ENCODE measurements around the gene TRMT112. TPM values are rescaled to one million over a fixed set of nuclear protein-coding genes. Genes with fewer than 3 reads are reported as not detected.

Gene TRMT112
- total and polyA plus RNA-seq, 11 donors = 80.0 to 186 (median 107) TPM

DNA sequence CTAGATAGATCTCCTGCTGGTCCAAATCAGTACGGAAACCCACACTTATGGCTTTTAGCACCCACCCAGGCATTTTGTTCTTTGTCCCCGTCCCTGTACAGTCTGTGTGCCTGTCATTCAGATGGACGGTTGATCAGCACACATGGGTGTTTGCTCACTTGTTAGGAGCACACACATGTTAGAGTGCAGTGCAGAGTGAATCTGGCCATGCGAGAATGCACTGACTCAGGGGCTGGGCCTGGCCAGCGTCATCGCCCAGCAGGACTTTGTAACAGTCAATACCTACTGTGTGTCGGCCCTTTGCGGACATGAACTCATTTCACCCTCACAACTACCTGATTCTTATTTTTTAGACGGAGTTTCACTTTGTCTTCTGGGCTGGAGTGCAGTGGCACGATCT, 45.0 kb upstream of the TRMT112 start:
- no peaks in the 10 kb centered on the region for H3K27me3 ChIP-seq
- ATAC-seq (no peak), DNase-seq (no peak)
- intact Hi-C loops (cut with DNase I) = no loop called here
- TF ChIP-seq, protein P1, sequence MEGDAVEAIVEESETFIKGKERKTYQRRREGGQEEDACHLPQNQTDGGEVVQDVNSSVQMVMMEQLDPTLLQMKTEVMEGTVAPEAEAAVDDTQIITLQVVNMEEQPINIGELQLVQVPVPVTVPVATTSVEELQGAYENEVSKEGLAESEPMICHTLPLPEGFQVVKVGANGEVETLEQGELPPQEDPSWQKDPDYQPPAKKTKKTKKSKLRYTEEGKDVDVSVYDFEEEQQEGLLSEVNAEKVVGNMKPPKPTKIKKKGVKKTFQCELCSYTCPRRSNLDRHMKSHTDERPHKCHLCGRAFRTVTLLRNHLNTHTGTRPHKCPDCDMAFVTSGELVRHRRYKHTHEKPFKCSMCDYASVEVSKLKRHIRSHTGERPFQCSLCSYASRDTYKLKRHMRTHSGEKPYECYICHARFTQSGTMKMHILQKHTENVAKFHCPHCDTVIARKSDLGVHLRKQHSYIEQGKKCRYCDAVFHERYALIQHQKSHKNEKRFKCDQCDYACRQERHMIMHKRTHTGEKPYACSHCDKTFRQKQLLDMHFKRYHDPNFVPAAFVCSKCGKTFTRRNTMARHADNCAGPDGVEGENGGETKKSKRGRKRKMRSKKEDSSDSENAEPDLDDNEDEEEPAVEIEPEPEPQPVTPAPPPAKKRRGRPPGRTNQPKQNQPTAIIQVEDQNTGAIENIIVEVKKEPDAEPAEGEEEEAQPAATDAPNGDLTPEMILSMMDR (IDR thresholded peaks at IDR 0.05) = no peak
- no peak for TF ChIP-seq POLR2A (IDR thresholded peaks at IDR 0.05)
- H3K4me1 ChIP-seq = peaks cover 3 to 34% (median 21%) of the 10 kb centered on the region in 12 donors
- 93 to 95% (median 94%) methylated on average over 10 of the region's 10 CpGs for WGBS, 4 donors
- H3K36me3 ChIP-seq = peaks cover 2 to 70% (median 67%) of the 10 kb centered on the region in 9 donors
- no peaks in the 10 kb centered on the region for H3K9me3 ChIP-seq
- H3K27ac ChIP-seq = no peak overlapping the region
- H3K4me3 ChIP-seq = no peak overlapping the region

DNA sequence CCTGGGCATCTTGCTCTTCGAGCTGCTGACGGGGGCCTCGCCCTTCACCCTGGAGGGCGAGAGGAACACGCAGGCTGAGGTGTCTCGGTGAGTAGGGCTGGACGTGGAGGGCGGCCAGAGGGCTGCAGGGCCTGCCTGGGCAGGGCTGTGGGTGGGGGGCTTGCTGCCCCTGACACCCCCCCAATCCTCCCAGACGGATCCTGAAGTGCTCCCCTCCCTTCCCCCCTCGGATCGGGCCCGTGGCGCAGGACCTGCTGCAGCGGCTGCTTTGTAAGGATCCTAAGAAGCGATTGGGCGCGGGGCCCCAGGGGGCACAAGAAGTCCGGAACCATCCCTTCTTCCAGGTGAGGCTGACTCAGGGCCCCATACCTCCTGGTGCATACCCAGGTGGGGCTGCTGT, 44.3 kb upstream of the TRMT112 start:
- intact Hi-C loops (cut with DNase I) = no loop called here
- DNase-seq = no peak
- no peak overlapping the region for H3K4me3 ChIP-seq
- no peaks in the 10 kb centered on the region for H3K27me3 ChIP-seq
- H3K4me1 ChIP-seq = peaks cover 3 to 36% (median 21%) of the 10 kb centered on the region in 12 donors
- peaks cover 2 to 63% (median 60%) of the 10 kb centered on the region in 9 donors for H3K36me3 ChIP-seq
- TF ChIP-seq, protein P1 (IDR thresholded peaks at IDR 0.05) = no peak
- no peak for TF ChIP-seq POLR2A (IDR thresholded peaks at IDR 0.05)
- no peak for ATAC-seq
- no peak overlapping the region for H3K27ac ChIP-seq
- H3K9me3 ChIP-seq = no peaks in the 10 kb centered on the region
- 90 to 93% (median 91%) methylated on average over 9 to 18 of the region's 18 CpGs for WGBS, 4 donors

DNA sequence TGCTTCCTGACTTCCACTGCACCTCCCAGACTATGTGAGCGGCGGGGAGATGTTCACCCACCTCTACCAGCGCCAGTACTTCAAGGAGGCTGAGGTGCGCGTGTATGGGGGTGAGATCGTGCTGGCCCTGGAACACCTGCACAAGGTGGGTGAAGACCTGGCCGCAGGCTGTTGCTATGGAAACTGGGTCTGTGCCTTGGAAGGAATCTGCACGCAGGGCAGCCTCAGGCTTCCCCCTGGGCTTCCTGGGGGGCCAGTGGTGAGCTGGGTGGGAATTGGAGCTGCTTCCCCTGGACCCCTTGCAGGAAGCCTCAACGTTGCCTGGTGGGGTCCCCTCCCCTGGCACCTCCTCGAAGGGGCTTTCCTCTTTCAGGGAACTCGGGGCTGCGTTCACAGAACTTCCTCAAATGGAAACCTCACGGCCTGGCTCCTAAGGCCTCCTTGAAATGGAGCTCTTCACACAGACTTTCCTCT, 43.1 kb upstream of the TRMT112 start:
- Histone ChIP-seq H3K4me3 (peak overlapping the region in 5 of 12 donors; percentile 6 to 94 (median 82)), H3K9me3 (no peaks in the 10 kb centered on the region), H3K27me3 (no peaks in the 10 kb centered on the region), H3K36me3 (peaks cover 0 to 51% (median 48%) of the 10 kb centered on the region in 9 donors), H3K27ac (peak overlapping the region in 1 of 12 donors; percentile 27), H3K4me1 (peaks cover 3 to 41% (median 25%) of the 10 kb centered on the region in 12 donors)
- intact Hi-C loops (cut with DNase I) = no loop called here
- 74 to 81% (median 75%) methylated on average over 11 to 13 of the region's 13 CpGs for WGBS, 4 donors
- DNase-seq (no peak), ATAC-seq (no peak)
- no peak for TF ChIP-seq POLR2A (IDR thresholded peaks at IDR 0.05)
- TF ChIP-seq, protein P1 (IDR thresholded peaks at IDR 0.05) = no peak

DNA sequence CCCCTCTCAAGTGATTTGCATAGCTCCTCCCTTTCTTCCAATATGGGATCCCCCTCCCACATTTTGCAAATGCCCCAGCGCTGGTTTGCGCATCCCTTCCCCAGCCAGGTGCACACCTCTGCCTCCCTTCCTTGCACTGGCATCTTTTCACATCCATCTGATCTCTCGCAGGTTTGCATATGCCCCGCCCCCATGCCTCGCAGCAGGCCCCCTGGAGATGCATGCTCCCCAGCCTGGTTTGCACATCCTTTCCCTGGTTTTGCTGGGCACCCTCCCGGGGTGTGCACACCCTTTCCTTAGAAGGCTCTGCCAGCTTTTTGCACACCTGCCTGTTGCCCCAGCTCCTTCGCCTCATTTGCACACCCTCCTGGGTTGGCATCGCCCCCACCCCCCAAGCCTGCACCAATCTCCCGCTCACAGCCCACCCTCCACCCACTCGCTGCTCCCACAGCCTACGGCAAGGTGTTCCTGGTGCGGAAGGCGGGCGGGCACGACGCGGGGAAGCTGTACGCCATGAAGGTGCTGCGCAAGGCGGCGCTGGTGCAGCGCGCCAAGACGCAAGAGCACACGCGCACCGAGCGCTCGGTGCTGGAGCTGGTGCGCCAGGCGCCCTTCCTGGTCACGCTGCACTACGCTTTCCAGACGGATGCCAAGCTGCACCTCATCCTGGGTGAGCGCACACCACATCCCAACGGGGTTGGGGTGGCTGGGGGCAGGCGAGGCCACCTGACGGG, 42.5 kb upstream of the TRMT112 start:
- no peaks in the 10 kb centered on the region for H3K9me3 ChIP-seq
- H3K27ac ChIP-seq = peak overlapping the region in 10 of 12 donors; percentile 78 to 95 (median 92)
- peak in 1 of 5 donors; percentile 34 for DNase-seq
- H3K4me1 ChIP-seq = peaks cover 3 to 47% (median 30%) of the 10 kb centered on the region in 12 donors
- no peak for TF ChIP-seq POLR2A (IDR thresholded peaks at IDR 0.05)
- TF ChIP-seq, protein P1 (IDR thresholded peaks at IDR 0.05) = no peak
- ATAC-seq = no peak
- peak overlapping the region; percentile 68 to 94 (median 84) for H3K4me3 ChIP-seq
- H3K27me3 ChIP-seq = no peaks in the 10 kb centered on the region
- intact Hi-C loops (cut with DNase I) = loop anchor here in 4 of 10 donors (5.0 to 10.0 kb wide), 3 partner anchors 43 to 295 kb away; partner anchors contain the start of genes PRDX5 (in 3 of the 4) and TRMT112 (in 3 of the 4)
- H3K36me3 ChIP-seq = peaks cover 0 to 45% (median 42%) of the 10 kb centered on the region in 9 donors
- WGBS, 4 donors = 66 to 77% (median 76%) methylated on average over 23 to 38 of the region's 38 CpGs
